Measurements from ENCODE around the gene COX19.

DNA sequence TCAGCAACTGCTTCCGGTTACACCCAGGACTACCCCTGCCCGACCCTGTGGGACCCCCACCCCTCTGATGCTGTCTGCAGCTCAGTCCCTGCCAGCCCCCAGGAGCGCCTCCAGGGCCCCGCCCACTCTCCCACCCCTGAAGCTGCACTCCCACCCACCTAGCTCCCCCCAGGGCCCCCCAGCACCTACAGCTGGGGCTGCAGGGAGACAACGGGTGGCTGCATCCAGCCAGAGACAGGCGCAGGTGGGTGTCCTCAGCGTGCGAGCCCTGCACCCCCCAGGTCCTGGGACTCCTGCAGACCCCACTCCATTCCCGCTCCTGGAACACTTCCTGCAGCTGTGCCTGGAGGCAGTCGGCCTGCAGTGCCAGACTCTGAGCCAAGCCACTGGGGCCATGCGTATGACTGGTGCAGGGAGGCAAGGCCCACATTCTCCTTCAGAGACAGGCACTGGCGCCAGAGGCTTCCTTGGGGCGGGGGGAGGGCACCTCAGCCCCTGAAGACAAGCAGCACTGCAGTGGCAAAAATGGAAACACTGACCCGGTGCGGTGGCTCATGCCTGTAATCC lies 13.7 kb upstream of the COX19 start:
- TF ChIP-seq, protein P1, sequence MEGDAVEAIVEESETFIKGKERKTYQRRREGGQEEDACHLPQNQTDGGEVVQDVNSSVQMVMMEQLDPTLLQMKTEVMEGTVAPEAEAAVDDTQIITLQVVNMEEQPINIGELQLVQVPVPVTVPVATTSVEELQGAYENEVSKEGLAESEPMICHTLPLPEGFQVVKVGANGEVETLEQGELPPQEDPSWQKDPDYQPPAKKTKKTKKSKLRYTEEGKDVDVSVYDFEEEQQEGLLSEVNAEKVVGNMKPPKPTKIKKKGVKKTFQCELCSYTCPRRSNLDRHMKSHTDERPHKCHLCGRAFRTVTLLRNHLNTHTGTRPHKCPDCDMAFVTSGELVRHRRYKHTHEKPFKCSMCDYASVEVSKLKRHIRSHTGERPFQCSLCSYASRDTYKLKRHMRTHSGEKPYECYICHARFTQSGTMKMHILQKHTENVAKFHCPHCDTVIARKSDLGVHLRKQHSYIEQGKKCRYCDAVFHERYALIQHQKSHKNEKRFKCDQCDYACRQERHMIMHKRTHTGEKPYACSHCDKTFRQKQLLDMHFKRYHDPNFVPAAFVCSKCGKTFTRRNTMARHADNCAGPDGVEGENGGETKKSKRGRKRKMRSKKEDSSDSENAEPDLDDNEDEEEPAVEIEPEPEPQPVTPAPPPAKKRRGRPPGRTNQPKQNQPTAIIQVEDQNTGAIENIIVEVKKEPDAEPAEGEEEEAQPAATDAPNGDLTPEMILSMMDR (IDR thresholded peaks at IDR 0.05) = no peak
- TF ChIP-seq POLR2A (IDR thresholded peaks at IDR 0.05) (no peak), EP300 (IDR thresholded peaks at IDR 0.05) (no peak), POLR2AphosphoS5 (IDR thresholded peaks at IDR 0.05) (no peak)
